Coronary artery (tissue), 2 donors: ENCODE data around the gene OR14J1.

Experiments
- DNase-seq: peaks from one replicate; pipeline ENCODE4 v3.0.0-alpha.2; 2017; ENCODE audit warnings: low spot score
- H3K27ac ChIP-seq, 2 donors: fragments of 200-600 bp; sonication (generic); one replicate each; pipeline ENCODE4 v1.5.1; 2016 to 2019
- H3K4me3 ChIP-seq: fragments of 200-600 bp; sonication (generic); 2 replicates; pipeline ENCODE4 v1.5.1; 2016; ENCODE audit warnings: mild to moderate bottlenecking, moderate library complexity
- TF ChIP-seq, protein P1 (sequence below): fragments of 200-600 bp; sonication (generic); IDR thresholded peaks from one replicate; pipeline ENCODE4 v1.5.1; 2019; ENCODE audit warnings: antibody characterized with exemption

Gene OR14J1

DNA sequence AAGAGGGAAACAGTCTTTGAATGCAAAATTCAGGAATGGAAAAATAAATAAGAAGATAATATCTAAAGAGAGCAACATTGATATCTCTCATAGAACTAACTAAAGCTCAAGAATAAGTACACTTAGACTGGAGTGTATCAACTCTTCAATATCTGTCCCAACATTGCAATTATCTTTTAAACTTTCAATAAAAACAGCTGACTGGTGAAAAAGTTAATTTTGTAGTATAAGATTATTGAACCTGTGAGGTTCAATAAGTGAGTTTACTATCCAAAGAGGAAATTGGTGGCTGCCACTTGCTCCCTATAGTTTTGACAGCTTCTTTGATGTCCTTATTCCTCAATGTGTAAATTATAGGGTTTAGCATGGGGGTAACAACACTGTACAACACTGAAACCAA, 53.5 kb downstream of the OR14J1 start:
- Histone ChIP-seq H3K4me3 (no peak overlapping the region), H3K27ac (no peak overlapping the region)
- DNase-seq: no peak
- TF ChIP-seq, protein P1, sequence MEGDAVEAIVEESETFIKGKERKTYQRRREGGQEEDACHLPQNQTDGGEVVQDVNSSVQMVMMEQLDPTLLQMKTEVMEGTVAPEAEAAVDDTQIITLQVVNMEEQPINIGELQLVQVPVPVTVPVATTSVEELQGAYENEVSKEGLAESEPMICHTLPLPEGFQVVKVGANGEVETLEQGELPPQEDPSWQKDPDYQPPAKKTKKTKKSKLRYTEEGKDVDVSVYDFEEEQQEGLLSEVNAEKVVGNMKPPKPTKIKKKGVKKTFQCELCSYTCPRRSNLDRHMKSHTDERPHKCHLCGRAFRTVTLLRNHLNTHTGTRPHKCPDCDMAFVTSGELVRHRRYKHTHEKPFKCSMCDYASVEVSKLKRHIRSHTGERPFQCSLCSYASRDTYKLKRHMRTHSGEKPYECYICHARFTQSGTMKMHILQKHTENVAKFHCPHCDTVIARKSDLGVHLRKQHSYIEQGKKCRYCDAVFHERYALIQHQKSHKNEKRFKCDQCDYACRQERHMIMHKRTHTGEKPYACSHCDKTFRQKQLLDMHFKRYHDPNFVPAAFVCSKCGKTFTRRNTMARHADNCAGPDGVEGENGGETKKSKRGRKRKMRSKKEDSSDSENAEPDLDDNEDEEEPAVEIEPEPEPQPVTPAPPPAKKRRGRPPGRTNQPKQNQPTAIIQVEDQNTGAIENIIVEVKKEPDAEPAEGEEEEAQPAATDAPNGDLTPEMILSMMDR: no peak

DNA sequence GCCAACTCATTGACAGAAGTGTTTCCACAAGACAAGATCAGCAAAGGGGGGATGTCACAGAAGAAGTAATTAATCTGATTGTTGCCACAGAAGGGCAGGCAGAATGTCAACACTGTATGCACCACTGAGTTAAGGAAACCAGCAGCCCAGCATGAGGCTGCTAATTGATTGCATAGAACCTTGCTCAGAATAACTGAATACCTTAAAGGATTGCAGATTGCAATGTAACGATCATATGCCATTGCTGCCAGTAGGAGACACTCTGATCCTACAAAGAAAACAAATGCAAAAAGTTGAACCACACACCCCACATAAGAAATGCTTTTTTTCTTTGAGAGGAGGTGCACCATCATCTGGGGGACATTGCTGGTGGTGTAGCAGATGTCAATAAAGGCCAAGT, 54.1 kb downstream of the OR14J1 start:
- TF ChIP-seq, protein P1: no peak
- Histone ChIP-seq H3K27ac (no peak overlapping the region), H3K4me3 (no peak overlapping the region)
- no peak for DNase-seq
